Endothelial cell (in vitro differentiated cells): ENCODE data around the gene RNF220. TPM values are rescaled to one million over a fixed set of nuclear protein-coding genes. Genes with fewer than 3 reads are reported as not detected.

Experiments
- DNase-seq: peaks from one replicate; pipeline ENCODE4 v3.0.0; 2021; ENCODE audit warnings: low spot score
- H3K27ac Mint-ChIP-seq: one replicate; pipeline ENCODE4 v1.8.0; 2021; ENCODE audit warnings: mixed read lengths, inconsistent platforms; ENCODE audit not compliant: unreplicated experiment
- H3K27me3 Mint-ChIP-seq: one replicate; pipeline ENCODE4 v1.8.0; 2021; ENCODE audit warnings: mild to moderate bottlenecking, moderate library complexity, mixed read lengths, inconsistent platforms; ENCODE audit not compliant: unreplicated experiment
- H3K36me3 Mint-ChIP-seq: one replicate; pipeline ENCODE4 v1.8.0; 2021; ENCODE audit warnings: mild to moderate bottlenecking, low read depth, mixed read lengths, inconsistent platforms; ENCODE audit not compliant: unreplicated experiment
- H3K4me1 Mint-ChIP-seq: one replicate; pipeline ENCODE4 v1.8.0; 2021; ENCODE audit warnings: mild to moderate bottlenecking, mixed read lengths, inconsistent platforms; ENCODE audit not compliant: unreplicated experiment
- H3K4me3 Mint-ChIP-seq: one replicate; pipeline ENCODE4 v1.8.0; 2021; ENCODE audit warnings: mild to moderate bottlenecking, mixed read lengths, inconsistent platforms; ENCODE audit not compliant: unreplicated experiment
- H3K9me3 Mint-ChIP-seq: one replicate; pipeline ENCODE4 v1.8.0; 2021; ENCODE audit warnings: mixed read lengths, inconsistent platforms; ENCODE audit not compliant: unreplicated experiment
- CTCF ChIP-seq: fragments of 200-600 bp; sonication (generic); IDR thresholded peaks from one replicate; pipeline ENCODE4 v1.5.0; 2021; ENCODE audit warnings: antibody characterized with exemption; ENCODE audit not compliant: unreplicated experiment
- total RNA-seq: library from RNA; stranded (reverse); fragmentation: NEBNext Ultra II Directional; extraction: Animal tissue kit (Norgen Biotek cat#: 25700); gene quantifications from one replicate; pipeline ENCODE4 v1.2.1, GENCODE V29; 2021; ENCODE audit not compliant: unreplicated experiment

RNF220 gene
- total RNA-seq, 1 donor from 2014 or later, result 87.5 TPM

DNA sequence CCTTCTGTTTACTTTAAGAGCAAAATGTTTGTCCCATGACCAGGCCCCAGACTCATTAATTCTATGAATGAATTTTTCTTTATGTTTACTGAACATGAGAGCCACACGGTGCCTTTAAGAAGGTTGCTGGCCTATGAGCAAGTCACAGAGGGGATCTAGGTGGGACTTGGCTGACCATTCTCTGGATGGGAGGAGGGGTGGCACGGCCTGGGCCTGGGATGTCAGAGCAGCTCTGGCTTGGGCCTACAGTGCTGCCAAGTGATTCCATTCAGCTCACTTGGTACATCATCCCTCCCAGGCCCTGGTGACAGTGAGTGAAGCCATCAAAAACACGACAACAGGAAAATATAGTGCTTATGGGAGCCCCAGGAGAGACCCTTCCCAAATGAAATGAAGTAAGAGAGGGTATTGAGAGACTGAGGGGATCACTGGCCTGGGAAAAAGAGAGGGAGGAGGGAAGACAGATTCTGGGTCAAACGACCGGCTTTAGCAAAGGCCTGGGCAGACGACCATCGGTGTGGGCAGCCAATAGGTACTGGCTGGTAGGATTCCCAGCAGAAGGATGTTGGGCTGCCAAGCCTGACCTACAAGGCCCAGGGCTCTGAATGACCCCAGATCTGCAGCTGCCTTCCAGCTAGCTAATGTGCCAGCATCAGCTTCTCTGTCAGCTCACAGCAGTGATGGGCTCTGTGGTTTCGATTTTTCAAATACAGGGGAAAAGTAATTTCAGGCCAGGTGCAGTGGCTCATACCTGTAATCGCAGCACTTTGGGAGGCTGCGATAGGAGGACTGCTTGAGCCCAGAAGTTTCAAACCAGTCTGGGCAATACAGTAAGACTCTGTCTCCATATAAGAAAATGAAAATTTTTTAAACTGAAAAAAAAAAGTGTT, 265.9 kb downstream of the RNF220 start:
- Mint-ChIP-seq H3K27me3 (peaks cover 12% of the 10 kb centered on the region), H3K27ac (peak overlapping the region; percentile 81), H3K4me3 (no peak overlapping the region), H3K4me1 (peaks cover 42% of the 10 kb centered on the region), H3K9me3 (no peaks in the 10 kb centered on the region), H3K36me3 (no peaks in the 10 kb centered on the region)
- no peak for TF ChIP-seq CTCF
- no peak for DNase-seq

- Mint-ChIP-seq H3K4me1 (peaks cover 42% of the 10 kb centered on the region), H3K36me3 (no peaks in the 10 kb centered on the region), H3K27me3 (peaks cover 12% of the 10 kb centered on the region), H3K9me3 (no peaks in the 10 kb centered on the region), H3K4me3 (peak overlapping the region; percentile 93), H3K27ac (peak overlapping the region; percentile 98)
- TF ChIP-seq CTCF, result no peak
- peak; percentile 65 for DNase-seq
Measured at GRCh38 chr1:44672254-44672955, 267.4 kb downstream of the RNF220 start.

DNA sequence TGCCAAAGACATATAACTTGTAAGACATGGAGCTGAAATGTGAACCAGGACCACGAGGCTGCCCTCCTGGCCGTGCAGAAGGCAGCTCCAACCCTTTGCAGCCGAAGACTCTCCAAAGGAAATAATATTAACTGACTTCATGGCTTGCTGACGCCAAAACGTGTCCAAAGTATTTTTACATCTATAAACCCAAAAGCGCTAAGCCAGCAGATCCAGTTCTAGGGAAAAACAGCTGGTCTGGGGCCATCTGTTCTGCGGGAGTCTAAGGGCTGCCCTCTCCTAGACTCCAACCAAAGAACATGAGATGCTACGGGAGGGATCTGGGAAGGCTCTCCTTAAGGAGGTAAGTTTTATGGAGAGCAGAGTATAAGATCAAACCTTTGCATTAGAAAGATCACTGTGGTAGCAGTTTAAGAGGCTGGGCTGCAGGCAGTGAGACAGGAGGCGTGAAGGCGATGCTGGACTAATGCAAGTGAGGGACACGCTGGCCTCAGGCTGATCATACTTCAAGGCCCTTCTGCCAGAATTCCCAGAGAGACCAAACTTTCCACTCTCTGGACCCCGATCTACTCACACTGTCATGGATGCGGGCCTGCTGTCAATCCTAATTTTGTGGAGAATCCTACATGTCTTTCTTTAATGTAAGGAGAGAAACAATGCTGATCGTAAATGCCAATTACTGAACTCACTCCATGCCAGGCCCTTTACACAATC, 268.1 kb downstream of the RNF220 start:
- DNase-seq, result no peak
- no peaks in the 10 kb centered on the region for H3K9me3 Mint-ChIP-seq
- peaks cover 12% of the 10 kb centered on the region for H3K27me3 Mint-ChIP-seq
- H3K4me3 Mint-ChIP-seq, result peak overlapping the region; percentile 93
- TF ChIP-seq CTCF, result no peak
- peak overlapping the region; percentile 98 for H3K27ac Mint-ChIP-seq
- H3K36me3 Mint-ChIP-seq, result no peaks in the 10 kb centered on the region
- H3K4me1 Mint-ChIP-seq, result peaks cover 42% of the 10 kb centered on the region

GRCh38 chr1:44673675-44674112, 268.6 kb downstream of the RNF220 start:
- no peak for TF ChIP-seq CTCF
- H3K4me1 Mint-ChIP-seq, result peaks cover 42% of the 10 kb centered on the region
- no peak for DNase-seq
- H3K9me3 Mint-ChIP-seq, result no peaks in the 10 kb centered on the region
- peak overlapping the region; percentile 98 for H3K27ac Mint-ChIP-seq
- peak overlapping the region; percentile 93 for H3K4me3 Mint-ChIP-seq
- H3K27me3 Mint-ChIP-seq, result peaks cover 12% of the 10 kb centered on the region
- no peaks in the 10 kb centered on the region for H3K36me3 Mint-ChIP-seq
